NCI-H146 treated with DMSO at 0.1 percent for 48 hours (cell line): ENCODE measurements around the gene DCST2.
A peak's percentile ranks its signal among the peaks of the same experiment; 100 is the strongest.

ENCODE experiments used
- DNase-seq: peaks from one replicate; lab custom pipeline; 2025; ENCODE audit not compliant: unreplicated experiment; lab: John Stamatoyannopoulos, UW

Gene DCST2

DNA sequence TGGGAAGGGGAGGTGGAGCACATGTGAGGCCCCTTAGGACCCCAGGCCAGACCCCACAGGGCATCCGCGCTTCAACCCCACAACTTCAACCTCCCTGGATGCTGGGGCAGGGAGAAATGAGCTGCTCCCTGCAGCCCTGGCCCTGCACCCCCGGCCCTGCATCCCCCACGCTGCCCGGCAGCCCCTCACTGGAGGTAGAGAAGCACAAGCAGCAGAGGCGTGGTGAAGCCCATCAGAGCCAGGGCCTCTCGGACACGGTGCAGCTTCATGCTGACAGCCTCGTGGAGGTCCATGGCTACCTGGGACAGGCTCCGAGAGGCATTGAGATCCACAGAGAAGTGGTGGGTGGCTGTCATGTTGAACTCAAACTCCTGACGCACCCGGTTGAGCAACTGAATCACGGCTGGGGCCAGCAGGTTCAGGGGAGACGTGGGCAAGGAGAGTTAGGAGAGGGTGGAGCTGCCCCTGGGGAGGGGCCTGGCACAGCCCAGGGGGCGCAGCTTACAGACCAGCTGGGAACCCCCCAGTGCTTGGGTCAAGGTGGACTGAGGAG lies 3.3 kb downstream of the DCST2 start:
- no peak for DNase-seq

- DNase-seq: no peak
These were observed 3.9 kb downstream of the DCST2 start for GRCh38 chr1:155029513-155030242.

DNA sequence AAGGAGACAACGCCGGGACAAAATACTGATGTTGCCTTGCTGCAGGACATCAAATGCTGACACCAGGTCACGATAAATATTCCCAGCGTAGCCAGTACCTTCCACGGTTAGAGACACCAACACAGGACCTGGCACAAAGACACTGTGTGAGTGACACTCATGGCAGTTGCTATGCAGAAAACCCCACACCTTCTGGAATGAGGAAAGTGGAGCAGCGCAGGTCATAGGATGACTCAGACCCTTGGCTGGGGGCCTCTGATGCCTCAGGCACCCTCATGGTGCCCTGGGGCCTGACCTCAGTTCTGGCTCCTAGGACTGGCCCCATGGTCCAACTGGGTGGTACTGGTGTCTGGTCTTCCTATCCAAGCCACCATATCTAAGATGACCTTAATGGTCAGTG lies 7.0 kb downstream of the DCST2 start:
- no peak for DNase-seq

DNA sequence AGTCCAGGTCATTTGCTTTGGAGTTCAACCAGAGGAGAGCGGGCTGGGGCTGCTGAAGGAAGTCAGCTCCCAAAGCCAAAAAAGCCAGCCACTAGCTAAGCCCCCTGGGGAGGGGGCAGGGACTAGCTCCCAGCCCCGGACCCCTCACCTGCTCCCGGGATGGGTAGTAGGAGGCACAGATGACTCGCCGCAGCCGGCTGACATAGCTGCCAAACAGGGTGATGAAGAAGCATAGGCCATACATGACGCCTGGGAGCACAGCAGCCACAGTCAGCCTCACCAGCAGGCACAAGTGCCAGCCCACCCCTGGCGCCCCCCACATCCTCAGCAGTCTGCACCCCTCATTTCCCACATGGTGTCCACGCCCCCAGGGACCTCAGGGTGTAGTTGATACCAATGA lies 7.4 kb downstream of the DCST2 start:
- DNase-seq: no peak

DNA sequence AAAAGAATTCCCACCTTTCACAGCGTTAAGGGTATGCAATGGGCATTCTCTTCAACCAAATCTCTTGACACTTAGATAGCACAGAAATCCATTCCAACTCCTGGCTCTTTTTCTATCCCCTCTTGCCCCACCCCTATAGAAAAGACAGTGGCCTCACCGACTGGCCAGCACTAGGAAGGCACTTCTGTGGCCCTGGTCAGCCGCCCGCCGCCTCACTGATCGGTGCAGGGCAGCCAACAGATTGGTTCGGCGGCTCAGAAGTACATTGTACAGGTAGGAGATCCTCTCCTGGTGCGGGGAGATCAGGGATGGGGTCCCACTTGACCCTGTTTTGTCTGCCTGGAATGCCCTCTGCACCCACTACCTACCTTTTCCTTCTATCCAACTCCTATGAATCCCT lies 9.3 kb downstream of the DCST2 start:
- no peak for DNase-seq

DNA sequence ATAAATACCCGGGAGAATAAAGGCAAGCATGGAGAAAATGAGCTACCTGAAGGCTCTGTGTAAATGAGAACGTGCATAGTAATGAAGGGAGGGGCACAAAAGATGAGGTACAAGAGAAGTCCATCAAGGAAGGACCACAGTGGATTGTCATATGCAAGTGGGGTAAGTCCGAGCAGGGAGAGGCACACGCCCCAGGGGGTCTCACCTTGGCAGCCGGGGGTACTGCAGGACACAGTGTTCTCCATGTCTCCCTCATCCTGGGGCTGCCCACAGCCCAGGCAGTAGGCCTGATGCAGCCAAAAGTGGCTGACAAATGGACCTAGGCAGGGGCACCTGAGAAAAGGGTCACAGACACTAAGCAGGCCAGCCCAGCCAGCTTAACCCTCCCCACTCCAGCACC lies 10.0 kb downstream of the DCST2 start:
- no peak for DNase-seq

- no peak for DNase-seq
These were observed 10.7 kb downstream of the DCST2 start for GRCh38 chr1:155022927-155023236.

DNA sequence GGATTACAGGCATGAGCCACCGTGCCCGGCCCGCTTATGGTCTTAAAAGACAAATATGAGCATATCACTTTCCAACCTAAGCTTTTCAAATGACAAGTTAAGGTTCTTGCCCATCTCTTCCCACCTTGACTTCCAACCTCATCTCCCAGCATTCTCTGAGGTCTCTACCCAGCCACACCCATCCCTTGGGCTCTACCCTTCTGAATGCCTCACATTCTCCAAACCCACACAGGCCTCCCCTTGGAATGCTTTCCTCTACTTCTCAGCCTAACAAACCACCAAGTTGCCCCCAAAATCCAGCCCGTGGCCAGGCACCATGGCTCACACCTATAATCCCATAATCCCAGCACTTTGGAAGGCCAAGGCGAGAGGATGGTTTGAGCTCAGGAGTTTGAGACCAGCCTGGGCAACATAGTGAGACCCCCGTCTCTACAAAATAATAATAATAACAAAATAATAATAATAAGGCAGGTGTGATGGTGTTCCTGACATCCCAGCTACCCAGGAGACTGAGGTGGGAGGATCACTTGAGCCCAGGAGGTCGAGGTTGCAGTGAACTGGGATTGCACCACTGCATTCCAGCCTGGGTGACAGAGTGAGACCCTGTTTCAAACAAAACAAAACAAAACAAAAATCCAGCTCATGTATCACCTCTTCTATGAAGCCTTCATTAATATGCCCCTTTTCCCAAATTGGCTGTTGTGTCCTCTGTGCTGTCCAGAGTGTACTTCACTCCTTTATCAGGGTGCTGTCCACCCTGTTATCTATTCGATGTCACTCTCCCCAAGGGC lies 11.2 kb downstream of the DCST2 start:
- DNase-seq: no peak

GRCh38 chr1:155019377-155020245 lies 14.0 kb downstream of the DCST2 start:
- DNase-seq: no peak

- no peak for DNase-seq
These were observed 14.8 kb downstream of the DCST2 start for GRCh38 chr1:155018617-155019348.

- no peak for DNase-seq
These were observed 15.7 kb downstream of the DCST2 start for GRCh38 chr1:155017946-155018316.

DNA sequence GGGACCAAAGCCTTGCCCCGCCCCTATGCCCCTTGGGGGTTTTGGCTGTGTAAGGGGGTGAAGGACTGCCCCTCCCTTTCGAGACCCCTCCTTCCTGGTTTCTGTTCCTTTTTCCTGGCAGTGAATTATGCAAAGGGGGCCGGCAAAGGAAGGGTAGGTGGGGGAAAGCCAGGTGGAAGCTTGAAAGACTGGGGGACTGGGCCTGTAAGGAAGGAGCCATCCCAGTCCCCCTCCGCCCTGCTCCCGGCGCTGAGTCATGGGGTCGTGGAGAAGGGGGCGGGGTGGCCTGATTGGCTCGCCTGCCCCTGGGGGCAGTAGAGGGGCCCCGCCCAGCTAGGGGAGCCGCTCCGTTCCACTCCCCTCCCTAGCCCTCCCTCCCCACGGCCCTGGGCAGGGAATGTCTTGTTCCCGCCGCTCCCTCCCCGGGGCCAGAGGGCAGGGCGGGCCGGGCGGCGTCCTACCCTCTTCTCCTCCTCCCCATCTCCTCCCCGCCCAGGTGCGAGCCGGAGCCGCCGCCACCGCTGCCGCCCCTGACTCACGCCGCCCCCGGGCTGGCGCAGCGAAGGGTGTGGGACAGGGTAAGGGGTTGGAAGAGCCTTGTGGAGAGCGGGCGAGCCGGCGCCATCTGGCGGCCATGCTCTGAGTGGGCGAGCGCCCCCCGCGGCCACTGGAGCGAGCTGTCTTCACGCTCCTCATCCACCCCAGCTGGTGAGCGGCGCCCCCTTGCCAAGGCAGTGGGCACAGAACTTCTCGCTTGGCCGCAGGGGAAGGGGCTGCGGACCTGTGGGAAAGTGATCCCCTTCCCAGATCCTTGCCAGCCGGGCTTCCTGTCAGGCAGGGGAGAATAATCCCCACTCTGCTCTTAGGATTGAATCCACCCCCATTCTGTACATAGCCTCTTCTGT lies 16.3 kb downstream of the DCST2 start:
- DNase-seq: peak; percentile 72

DNA sequence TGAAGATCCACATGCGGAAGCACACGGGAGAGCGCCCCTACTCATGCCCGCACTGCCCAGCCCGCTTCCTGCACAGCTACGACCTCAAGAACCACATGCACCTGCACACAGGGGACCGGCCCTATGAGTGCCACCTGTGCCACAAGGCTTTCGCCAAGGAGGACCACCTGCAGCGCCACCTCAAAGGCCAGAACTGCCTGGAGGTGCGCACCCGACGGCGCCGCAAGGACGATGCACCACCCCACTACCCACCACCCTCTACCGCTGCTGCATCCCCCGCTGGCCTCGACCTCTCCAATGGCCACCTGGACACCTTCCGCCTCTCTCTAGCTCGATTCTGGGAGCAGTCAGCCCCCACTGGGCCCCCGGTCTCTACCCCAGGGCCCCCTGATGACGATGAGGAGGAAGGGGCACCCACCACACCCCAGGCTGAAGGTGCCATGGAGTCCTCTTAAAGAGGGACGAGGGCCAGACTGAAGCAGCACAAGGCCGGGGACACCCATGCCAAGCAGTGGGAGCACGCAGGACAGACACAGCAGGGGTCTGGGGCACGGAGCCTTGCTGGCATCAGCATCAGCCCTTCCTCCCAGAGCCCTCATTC lies 17.2 kb downstream of the DCST2 start:
- no peak for DNase-seq

DNA sequence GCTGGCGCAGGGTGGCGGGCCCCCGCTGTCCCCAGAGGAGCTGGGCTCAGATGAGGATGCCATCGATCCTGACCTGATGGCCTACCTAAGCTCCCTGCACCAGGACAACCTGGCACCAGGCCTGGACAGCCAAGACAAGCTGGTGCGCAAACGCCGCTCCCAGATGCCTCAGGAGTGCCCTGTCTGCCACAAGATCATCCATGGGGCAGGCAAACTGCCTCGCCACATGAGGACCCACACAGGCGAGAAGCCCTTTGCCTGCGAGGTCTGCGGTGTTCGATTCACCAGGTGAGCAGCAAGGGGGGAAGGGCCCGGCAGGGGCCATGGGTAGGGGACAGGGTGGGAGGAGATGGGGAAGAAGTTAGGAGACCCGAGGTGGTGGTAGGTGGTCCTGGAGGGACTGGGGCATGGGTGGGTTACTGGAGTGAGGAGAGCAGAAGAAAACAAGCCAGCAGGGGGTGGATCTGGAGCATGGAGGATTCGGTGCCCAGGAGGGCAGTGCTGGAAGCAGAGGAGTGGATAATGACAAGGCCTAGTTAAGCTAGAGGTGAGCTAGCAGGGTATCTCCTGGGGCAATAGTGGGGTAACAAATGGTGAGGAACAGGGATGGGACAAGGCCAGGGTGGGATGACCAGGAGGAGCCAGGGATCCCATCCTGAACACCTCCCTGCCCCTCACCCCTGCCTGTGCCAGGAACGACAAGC lies 17.9 kb downstream of the DCST2 start:
- no peak for DNase-seq

DNA sequence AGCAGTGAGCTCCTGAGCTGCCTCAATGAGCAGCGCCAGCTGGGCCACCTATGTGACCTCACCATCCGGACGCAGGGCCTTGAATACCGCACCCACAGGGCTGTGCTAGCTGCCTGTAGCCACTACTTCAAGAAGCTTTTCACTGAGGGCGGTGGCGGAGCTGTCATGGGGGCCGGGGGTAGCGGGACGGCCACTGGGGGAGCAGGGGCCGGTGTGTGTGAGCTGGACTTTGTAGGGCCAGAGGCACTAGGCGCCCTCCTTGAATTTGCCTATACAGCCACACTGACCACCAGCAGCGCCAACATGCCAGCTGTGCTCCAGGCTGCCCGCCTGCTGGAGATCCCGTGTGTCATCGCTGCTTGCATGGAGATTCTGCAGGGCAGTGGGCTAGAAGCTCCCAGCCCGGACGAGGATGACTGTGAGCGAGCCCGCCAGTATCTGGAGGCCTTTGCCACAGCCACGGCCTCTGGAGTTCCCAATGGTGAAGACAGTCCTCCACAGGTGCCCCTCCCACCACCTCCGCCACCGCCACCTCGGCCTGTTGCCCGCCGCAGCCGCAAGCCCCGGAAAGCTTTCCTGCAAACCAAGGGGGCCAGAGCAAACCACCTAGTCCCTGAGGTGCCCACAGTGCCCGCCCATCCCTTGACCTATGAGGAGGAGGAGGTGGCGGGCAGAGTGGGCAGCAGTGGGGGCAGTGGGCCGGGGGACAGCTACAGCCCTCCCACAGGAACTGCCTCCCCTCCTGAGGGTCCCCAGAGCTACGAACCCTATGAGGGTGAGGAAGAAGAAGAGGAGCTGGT lies 18.7 kb downstream of the DCST2 start:
- no peak for DNase-seq

DNA sequence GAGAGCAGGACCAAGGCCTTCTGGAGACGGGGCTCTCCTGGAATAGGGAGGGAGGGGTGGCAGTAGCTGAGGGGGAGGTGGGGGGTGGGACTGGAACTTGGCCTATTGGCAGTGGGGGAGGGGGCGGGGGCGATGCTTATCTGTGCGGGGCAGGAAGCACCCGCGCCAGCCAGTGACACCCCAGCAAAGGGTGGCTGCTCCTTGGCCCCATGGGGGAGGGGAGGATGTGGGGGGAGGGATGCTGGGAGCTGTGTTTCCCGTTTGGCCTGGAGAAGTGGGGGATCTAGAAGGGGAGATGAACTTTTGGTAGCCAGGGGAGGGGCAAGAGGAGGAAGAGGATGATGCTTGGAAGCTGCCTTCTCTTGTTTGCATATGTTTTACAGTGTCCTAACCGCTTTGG lies 19.9 kb downstream of the DCST2 start:
- no peak for DNase-seq

DNA sequence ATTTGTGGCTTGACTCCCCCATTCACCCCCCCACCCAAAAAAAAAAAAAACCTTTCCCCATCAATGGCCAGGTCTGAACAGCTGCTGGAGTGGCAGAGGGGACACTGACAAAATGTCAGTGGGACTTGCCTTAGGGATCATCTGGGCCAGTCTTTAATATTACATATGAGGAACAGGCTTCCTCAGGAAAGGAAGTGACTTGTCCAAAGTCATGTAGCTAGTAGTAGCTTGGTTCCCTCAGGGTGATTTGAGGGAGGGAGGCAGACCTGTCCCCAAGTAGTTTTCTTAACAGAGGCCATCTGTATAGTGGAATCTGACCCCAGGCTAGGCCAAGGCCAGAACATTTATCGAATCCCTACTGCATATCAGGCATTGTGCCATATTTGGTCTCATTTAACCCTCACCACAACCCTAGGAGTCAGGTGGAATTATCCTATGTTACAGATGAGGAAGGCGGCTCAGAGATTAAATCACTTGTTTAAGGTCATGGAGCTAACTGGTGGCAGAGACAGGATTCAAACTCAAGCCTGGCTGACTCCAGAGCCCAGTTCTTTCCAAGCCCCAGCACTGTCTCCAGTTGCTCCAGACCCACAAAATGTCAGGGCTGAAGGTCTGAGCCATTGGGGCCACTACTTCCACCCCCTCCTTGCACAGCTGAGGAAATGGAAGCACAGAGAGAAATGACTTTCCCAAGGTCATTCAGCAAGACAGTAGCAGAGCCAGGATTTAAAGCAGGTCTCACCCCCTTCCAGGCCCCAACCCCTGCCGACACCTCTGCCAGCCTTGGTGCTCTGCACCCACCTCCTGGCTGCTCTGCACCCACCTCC lies 20.6 kb downstream of the DCST2 start:
- DNase-seq: no peak
